ENCODE results near the gene CUTA. TPM values are rescaled to one million over a fixed set of nuclear protein-coding genes. Genes with fewer than 3 reads are reported as not detected.

CUTA gene
- 100 to 1,000 TPM; 367 to 404 (median 404) TPM for polyA plus RNA-seq

DNA sequence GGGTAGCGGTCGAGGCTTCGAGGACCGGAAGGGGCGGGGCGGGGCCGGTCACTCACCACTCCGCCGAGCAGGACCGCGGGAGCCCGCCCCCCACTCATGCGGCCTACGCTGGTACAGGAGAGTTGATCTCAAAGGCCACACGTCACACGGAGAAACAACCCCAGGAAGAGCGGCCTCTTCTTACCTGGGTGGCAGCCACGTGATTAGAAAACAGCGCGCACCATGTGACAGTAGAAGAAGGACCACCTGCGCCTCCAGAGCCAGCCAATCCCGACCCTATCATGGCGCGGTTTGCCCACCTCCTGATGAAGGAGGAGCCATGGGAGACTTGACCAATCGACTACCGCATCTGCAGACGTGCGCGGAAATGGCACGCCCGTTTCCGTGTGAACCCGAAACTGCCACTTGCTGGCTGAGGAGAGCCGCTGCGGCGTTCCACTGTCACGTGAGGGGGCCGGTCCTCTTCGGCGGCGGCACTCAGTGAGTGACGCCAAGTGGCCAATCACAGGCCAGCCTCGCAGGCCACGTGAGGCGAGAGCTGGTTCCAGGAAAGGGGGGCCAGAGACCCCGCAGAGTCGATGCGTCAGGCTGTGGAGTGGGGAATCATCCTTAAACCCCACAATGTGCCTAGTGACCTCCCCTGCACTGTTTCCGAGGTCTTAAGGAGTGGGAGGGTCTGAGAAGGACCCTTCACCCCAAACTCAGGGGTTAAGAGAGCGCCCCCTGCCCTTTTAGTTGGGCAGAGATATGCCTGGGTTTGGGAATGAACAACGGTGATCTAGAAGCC, at the start of gene CUTA:
Gene CUTA (minus strand): TSS at position 205 of the 787 bp plus-strand sequence. CDS start 107 bp downstream, at position 98.
- Mint-ChIP-seq H3K27ac (peak within 1 kb of the TSS; percentile 97 to 100 (median 100)), H3K36me3 (peaks cover 0 to 20% (median 3%) of the 10 kb centered on the region in 3 donors), H3K4me1 (peaks cover 60 to 67% of the 10 kb centered on the region in 2 donors), H3K27me3 (ENCODE audit: low read depth in 3 of 3) (peaks cover 12 to 26% (median 20%) of the 10 kb centered on the region in 3 donors), H3K9me3 (no peaks in the 10 kb centered on the region), H3K4me3 (peak within 1 kb of the TSS; percentile 94 to 96 (median 94))
- peak; percentile 99 for DNase-seq

DNA sequence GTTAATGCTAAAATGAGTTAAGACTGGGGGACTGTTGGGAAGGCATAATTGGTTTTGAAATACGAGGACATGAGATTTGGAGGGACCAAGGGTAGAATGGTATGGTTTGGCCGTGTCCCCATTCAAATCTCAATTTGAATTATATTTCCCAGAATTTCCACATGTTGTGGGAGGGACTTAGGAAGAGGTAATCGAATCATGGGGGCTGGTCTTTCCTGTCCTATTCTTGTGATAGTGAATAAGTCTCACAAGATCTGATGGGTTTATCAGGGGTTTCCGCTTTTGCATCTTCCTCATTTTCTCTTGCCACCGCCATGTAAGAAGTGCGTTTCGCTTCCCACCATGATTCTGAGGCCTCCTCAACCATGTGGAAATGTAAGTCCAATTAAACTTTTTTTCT, 49.2 kb upstream of the CUTA start:
- no peaks in the 10 kb centered on the region for H3K9me3 Mint-ChIP-seq
- H3K36me3 Mint-ChIP-seq: peaks cover 0 to 4% (median 0%) of the 10 kb centered on the region in 3 donors
- no peak overlapping the region for H3K4me3 Mint-ChIP-seq
- no peak overlapping the region for H3K27ac Mint-ChIP-seq
- H3K4me1 Mint-ChIP-seq: no peaks in the 10 kb centered on the region
- H3K27me3 Mint-ChIP-seq (ENCODE audit: low read depth in 3 of 3): peaks cover 1 to 2% (median 2%) of the 10 kb centered on the region in 3 donors
- no peak for DNase-seq

- Mint-ChIP-seq H3K4me1 (no peaks in the 10 kb centered on the region), H3K9me3 (no peaks in the 10 kb centered on the region)
Observed at GRCh38 chr6:33466075-33466735, 48.3 kb upstream of the CUTA start.

GRCh38 chr6:33459226-33459625, 41.3 kb upstream of the CUTA start:
- H3K4me3 Mint-ChIP-seq: no peak overlapping the region
- peaks cover 0 to 2% (median 0%) of the 10 kb centered on the region in 6 donors for H3K9me3 Mint-ChIP-seq
- DNase-seq: no peak
- H3K27me3 Mint-ChIP-seq (ENCODE audit: low read depth in 3 of 3): peaks cover 4 to 9% (median 6%) of the 10 kb centered on the region in 3 donors
- no peak overlapping the region for H3K27ac Mint-ChIP-seq
- H3K36me3 Mint-ChIP-seq: peaks cover 0 to 9% (median 8%) of the 10 kb centered on the region in 3 donors
- H3K4me1 Mint-ChIP-seq: peaks cover 15 to 22% of the 10 kb centered on the region in 2 donors

More at GRCh38 chr6:33466075-33466735, 48.3 kb upstream of the CUTA start:
- H3K27ac Mint-ChIP-seq: no peak overlapping the region
- H3K36me3 Mint-ChIP-seq: peaks cover 0 to 4% (median 0%) of the 10 kb centered on the region in 3 donors
- no peak overlapping the region for H3K4me3 Mint-ChIP-seq
- DNase-seq: no peak
- peaks cover 1 to 5% (median 2%) of the 10 kb centered on the region in 3 donors for H3K27me3 Mint-ChIP-seq (ENCODE audit: low read depth in 3 of 3)

- H3K36me3 Mint-ChIP-seq: peaks cover 0 to 9% (median 6%) of the 10 kb centered on the region in 3 donors
- H3K4me1 Mint-ChIP-seq: peaks cover 19 to 28% of the 10 kb centered on the region in 2 donors
- H3K27ac Mint-ChIP-seq: no peak overlapping the region
- no peak overlapping the region for H3K4me3 Mint-ChIP-seq
- H3K9me3 Mint-ChIP-seq: peaks cover 0 to 2% (median 0%) of the 10 kb centered on the region in 6 donors
- no peak for DNase-seq
- H3K27me3 Mint-ChIP-seq (ENCODE audit: low read depth in 3 of 3): peaks cover 4 to 10% (median 7%) of the 10 kb centered on the region in 3 donors
Observed at GRCh38 chr6:33458676-33459075, 40.8 kb upstream of the CUTA start.

DNA sequence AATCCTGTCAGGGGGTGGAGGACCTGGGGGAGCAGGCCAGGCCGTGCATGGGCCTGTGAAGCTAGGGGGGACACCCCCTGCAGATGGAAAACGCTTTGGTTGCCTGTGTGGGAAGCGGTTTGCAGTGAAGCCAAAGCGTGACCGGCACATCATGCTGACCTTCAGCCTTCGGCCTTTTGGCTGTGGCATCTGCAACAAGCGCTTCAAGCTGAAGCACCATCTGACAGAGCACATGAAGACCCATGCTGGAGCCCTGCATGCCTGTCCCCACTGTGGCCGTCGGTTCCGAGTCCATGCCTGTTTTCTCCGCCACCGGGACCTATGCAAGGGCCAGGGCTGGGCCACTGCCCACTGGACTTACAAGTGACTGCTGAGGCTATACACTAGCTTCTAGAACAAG, 38.2 kb upstream of the CUTA start:
- peak overlapping the region in 2 of 5 donors; percentile 44 to 47 for H3K4me3 Mint-ChIP-seq
- H3K27ac Mint-ChIP-seq: peak overlapping the region in 1 of 6 donors; percentile 42
- H3K4me1 Mint-ChIP-seq: peaks cover 26 to 36% of the 10 kb centered on the region in 2 donors
- no peak for DNase-seq
- peaks cover 4 to 8% (median 7%) of the 10 kb centered on the region in 3 donors for H3K27me3 Mint-ChIP-seq (ENCODE audit: low read depth in 3 of 3)
- peaks cover 0 to 2% (median 0%) of the 10 kb centered on the region in 6 donors for H3K9me3 Mint-ChIP-seq
- H3K36me3 Mint-ChIP-seq: peaks cover 0 to 9% (median 3%) of the 10 kb centered on the region in 3 donors

DNA sequence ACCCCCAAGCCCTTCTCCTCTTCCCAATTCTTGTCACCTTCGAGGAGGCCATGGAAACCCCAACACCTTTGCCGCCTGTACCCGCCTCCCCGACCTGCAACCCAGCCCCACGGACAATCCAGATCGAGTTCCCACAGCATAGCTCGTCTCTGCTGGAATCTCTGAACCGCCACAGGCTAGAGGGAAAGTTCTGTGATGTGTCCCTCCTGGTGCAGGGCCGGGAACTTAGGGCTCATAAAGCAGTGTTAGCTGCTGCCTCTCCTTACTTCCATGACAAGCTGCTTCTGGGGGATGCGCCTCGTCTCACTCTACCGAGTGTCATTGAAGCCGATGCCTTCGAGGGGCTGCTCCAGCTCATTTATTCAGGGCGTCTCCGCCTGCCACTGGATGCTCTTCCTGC, 37.1 kb upstream of the CUTA start:
- H3K4me3 Mint-ChIP-seq: peak overlapping the region; percentile 89 to 97 (median 96)
- H3K36me3 Mint-ChIP-seq: peaks cover 0 to 9% (median 3%) of the 10 kb centered on the region in 3 donors
- H3K4me1 Mint-ChIP-seq: peaks cover 26 to 36% of the 10 kb centered on the region in 2 donors
- peaks cover 0 to 2% (median 0%) of the 10 kb centered on the region in 6 donors for H3K9me3 Mint-ChIP-seq
- peaks cover 4 to 8% (median 7%) of the 10 kb centered on the region in 3 donors for H3K27me3 Mint-ChIP-seq (ENCODE audit: low read depth in 3 of 3)
- no peak for DNase-seq
- peak overlapping the region; percentile 87 to 94 (median 92) for H3K27ac Mint-ChIP-seq

GRCh38 chr6:33454009-33454946, 36.4 kb upstream of the CUTA start, which contains the start of gene ZBTB9:
ZBTB9 (plus strand) TSS chr6:33454576; CDS start chr6:33455101, 525 bp downstream.
- Mint-ChIP-seq H3K9me3 (peaks cover 0 to 2% (median 0%) of the 10 kb centered on the region in 6 donors), H3K27ac (peak within 1 kb of the TSS; percentile 87 to 94 (median 92)), H3K36me3 (peaks cover 0 to 9% (median 0%) of the 10 kb centered on the region in 3 donors), H3K27me3 (ENCODE audit: low read depth in 3 of 3) (peaks cover 4 to 8% (median 7%) of the 10 kb centered on the region in 3 donors), H3K4me1 (peaks cover 26 to 36% of the 10 kb centered on the region in 2 donors), H3K4me3 (peak within 1 kb of the TSS; percentile 89 to 97 (median 96))
- peak; percentile 95 for DNase-seq

DNA sequence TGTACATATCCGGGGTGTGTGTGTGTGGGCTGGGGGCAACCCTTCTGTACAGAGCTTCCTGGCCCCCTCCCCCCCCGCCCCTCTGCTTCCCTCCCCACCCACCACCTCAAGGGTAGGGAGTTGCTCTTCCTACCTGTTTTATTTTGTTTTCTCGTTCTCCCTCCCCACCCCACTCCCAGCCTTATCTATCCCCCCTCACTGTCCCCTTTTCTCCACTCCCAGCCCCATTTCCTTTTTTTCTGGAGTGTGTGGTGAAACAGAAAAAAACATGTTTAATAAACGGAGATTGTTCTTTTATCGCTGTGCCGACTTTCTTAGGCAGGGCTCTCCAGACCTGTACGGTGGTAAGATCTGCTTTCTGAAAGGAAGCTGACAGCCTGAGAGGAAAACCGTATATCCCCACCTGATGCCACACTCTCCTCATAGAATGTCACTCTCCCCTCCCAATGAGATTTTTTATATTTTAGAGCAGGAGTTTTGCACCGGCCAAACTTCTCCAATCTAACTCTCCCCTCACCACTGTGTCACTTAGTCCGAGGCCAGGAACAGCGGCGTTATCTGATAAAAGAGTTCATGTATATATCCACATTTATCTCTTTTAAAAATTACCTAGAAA, 35.6 kb upstream of the CUTA start:
- peaks cover 4 to 8% (median 7%) of the 10 kb centered on the region in 3 donors for H3K27me3 Mint-ChIP-seq (ENCODE audit: low read depth in 3 of 3)
- peaks cover 30 to 36% of the 10 kb centered on the region in 2 donors for H3K4me1 Mint-ChIP-seq
- H3K27ac Mint-ChIP-seq: peak overlapping the region; percentile 87 to 94 (median 92)
- H3K36me3 Mint-ChIP-seq: peaks cover 0 to 9% (median 0%) of the 10 kb centered on the region in 3 donors
- peak overlapping the region; percentile 89 to 97 (median 96) for H3K4me3 Mint-ChIP-seq
- peaks cover 0 to 2% (median 0%) of the 10 kb centered on the region in 6 donors for H3K9me3 Mint-ChIP-seq
- no peak for DNase-seq

- H3K9me3 Mint-ChIP-seq: peaks cover 0 to 2% (median 0%) of the 10 kb centered on the region in 6 donors
- H3K36me3 Mint-ChIP-seq: peaks cover 0 to 9% (median 0%) of the 10 kb centered on the region in 3 donors
- H3K4me1 Mint-ChIP-seq: peaks cover 33 to 36% of the 10 kb centered on the region in 2 donors
- no peak overlapping the region for H3K27ac Mint-ChIP-seq
- DNase-seq: no peak
- H3K27me3 Mint-ChIP-seq (ENCODE audit: low read depth in 3 of 3): peaks cover 4 to 8% (median 7%) of the 10 kb centered on the region in 3 donors
- H3K4me3 Mint-ChIP-seq: no peak overlapping the region
Observed at GRCh38 chr6:33452496-33452895, 34.6 kb upstream of the CUTA start.

- peaks cover 32 to 33% of the 10 kb centered on the region in 2 donors for H3K4me1 Mint-ChIP-seq
- DNase-seq: no peak
- H3K27me3 Mint-ChIP-seq (ENCODE audit: low read depth in 3 of 3): peaks cover 4 to 8% (median 7%) of the 10 kb centered on the region in 3 donors
- H3K36me3 Mint-ChIP-seq: peaks cover under 1 to 4% (median 3%) of the 10 kb centered on the region in 3 donors
- H3K9me3 Mint-ChIP-seq: peaks cover 0 to 2% (median 0%) of the 10 kb centered on the region in 6 donors
- H3K27ac Mint-ChIP-seq: peak overlapping the region in 2 of 6 donors; percentile 30 to 46
- peak overlapping the region in 1 of 5 donors; percentile 8 for H3K4me3 Mint-ChIP-seq
Observed at GRCh38 chr6:33451606-33452005, 33.7 kb upstream of the CUTA start.

GRCh38 chr6:33450434-33450833, 32.5 kb upstream of the CUTA start:
- H3K4me3 Mint-ChIP-seq: no peak overlapping the region
- no peaks in the 10 kb centered on the region for H3K9me3 Mint-ChIP-seq
- H3K27me3 Mint-ChIP-seq (ENCODE audit: low read depth in 3 of 3): peaks cover 4 to 8% (median 7%) of the 10 kb centered on the region in 3 donors
- no peak for DNase-seq
- H3K4me1 Mint-ChIP-seq: peaks cover 26 to 29% of the 10 kb centered on the region in 2 donors
- H3K27ac Mint-ChIP-seq: peak overlapping the region in 4 of 6 donors; percentile 2 to 35 (median 21)
- H3K36me3 Mint-ChIP-seq: peaks cover 0 to 10% (median 9%) of the 10 kb centered on the region in 3 donors

All from immature natural killer cell (primary cell).